C4-2B (cell line): ENCODE data around the gene ALDH4A1.

Experiments
- H3K27ac ChIP-seq: fragments of 450-650 bp; 2 replicates; pipeline ENCODE4 v1.5.1; 2017
- ZFX ChIP-seq: fragments of 450-650 bp; IDR thresholded peaks from 2 replicates; pipeline ENCODE4 v1.6.1; 2017
- TF ChIP-seq, protein P1 (sequence below): fragments of 450-650 bp; conservative IDR thresholded peaks from 2 replicates; pipeline ENCODE4 v1.5.1; 2017; ENCODE audit warnings: mild to moderate bottlenecking

The ALDH4A1 gene

DNA sequence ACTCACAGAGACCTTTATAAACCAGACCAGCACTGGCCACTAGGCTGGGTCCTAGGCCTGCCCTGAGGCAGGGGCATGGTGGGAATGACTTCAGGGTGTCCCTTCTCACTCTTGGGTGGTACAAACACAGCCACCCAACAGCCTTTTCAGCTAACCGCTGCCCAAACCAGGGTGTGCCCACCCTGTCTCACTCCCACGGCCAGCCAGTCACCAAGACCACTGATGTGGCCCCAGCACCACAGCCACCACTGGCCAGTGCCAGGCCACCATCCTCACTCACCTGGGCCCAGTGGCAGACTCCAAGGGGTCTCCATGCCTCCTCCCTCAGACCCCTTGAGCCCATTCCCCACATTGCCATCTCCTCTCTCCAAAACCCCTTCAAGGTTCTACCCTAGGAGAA lies 70.7 kb downstream of the ALDH4A1 start:
- H3K27ac ChIP-seq: no peak overlapping the region
- TF ChIP-seq ZFX: no peak
- TF ChIP-seq, protein P1, sequence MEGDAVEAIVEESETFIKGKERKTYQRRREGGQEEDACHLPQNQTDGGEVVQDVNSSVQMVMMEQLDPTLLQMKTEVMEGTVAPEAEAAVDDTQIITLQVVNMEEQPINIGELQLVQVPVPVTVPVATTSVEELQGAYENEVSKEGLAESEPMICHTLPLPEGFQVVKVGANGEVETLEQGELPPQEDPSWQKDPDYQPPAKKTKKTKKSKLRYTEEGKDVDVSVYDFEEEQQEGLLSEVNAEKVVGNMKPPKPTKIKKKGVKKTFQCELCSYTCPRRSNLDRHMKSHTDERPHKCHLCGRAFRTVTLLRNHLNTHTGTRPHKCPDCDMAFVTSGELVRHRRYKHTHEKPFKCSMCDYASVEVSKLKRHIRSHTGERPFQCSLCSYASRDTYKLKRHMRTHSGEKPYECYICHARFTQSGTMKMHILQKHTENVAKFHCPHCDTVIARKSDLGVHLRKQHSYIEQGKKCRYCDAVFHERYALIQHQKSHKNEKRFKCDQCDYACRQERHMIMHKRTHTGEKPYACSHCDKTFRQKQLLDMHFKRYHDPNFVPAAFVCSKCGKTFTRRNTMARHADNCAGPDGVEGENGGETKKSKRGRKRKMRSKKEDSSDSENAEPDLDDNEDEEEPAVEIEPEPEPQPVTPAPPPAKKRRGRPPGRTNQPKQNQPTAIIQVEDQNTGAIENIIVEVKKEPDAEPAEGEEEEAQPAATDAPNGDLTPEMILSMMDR: no peak

DNA sequence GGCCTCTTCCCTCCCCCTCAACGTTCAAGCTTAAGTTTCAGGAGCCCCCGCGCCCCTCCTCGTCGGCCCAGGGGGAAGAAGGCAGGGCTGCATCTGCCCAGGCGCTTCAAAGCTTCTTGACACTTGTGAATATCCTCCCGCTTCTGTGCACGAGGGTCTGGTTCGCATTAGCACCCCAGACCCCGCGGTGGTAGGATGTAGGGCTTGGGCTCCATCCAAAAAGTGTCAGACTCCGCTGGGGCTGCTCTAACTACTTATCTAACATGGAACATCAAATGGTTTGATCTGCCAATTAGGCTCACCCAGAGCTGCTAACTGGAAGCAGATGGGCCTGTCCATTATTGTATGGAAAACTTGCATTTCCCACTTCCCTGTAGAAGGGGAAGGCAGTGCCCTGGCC lies 71.8 kb downstream of the ALDH4A1 start:
- H3K27ac ChIP-seq: no peak overlapping the region
- TF ChIP-seq ZFX: no peak
- TF ChIP-seq, protein P1: no peak

DNA sequence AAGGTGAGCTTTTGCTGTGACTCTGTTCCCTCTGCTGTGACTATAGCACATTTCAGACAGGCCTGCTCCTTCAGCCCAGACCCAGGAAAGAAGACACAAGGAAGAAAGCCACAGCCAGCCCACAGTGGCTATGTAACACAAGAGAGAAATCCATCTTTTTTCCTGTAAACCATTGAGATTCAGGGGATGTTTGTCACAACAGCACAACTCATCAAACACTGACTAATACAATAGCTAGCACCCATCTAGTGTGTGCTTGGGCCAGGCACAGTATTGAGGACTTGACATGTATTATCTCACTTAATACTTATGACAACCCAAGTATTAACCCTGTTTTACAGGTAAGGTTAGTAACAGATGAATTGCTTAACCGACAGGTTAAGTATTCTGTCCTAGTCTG lies 72.7 kb downstream of the ALDH4A1 start:
- no peak overlapping the region for H3K27ac ChIP-seq
- no peak for TF ChIP-seq ZFX
- TF ChIP-seq, protein P1: no peak

DNA sequence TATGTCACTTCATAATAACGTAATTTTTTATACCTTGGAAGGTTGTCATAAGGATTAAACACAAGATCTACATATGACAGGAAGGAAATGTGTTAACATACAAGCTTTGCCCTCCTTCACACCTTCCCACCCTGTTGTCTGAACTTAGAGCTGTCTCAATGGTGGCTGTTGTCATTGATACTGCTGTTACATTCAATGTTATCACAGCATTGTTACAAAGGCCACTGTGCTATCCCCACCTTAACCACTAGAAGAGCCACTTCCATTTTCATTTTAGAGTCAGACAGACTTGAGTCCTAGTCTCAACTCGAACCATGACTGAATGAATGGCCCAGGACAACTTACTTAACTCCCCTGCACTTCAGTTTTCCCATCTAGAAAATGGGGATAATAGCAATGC lies 74.1 kb downstream of the ALDH4A1 start:
- H3K27ac ChIP-seq: no peak overlapping the region
- TF ChIP-seq, protein P1: no peak
- no peak for TF ChIP-seq ZFX

DNA sequence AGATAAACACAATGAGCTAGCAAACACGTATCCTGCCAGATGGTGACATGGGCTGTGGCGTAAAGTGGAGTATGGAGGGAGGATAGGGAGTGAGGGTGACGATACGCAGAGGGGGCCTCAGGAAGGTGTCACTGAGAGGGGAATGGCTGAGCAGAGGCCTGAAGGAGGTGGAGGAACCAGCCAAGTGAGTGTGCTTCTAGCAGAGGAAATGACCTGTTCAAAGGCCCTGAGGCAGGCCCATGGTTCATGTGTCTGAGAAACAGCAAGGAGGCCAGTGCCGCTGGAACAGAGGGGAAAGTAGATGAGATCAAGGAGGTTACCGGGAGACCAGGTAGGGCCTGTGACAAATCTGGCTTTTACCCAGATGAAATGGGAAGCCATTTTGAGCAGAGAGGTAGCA lies 78.9 kb downstream of the ALDH4A1 start:
- TF ChIP-seq ZFX: no peak
- TF ChIP-seq, protein P1: no peak
- H3K27ac ChIP-seq: no peak overlapping the region
